Activated B cell treated with CpG ODN at 0.5 μM for 24 hours (primary cell): ENCODE measurements around the gene VPS13D. TPM values are rescaled to one million over a fixed set of nuclear protein-coding genes. Genes with fewer than 3 reads are reported as not detected.
A peak's percentile ranks its signal among the peaks of the same experiment; 100 is the strongest.

Experiments
- ATAC-seq: fragments of 200-7000 bp; cut with Tn5 transposase; one replicate; pipeline ENCODE4 v1.10.0; 2021; ENCODE audit warnings: low read depth, mild to moderate bottlenecking, moderate library complexity
- CTCF ChIA-PET: fragments of 350-600 bp; sonication (Branson Sonifier 250); formaldehyde crosslinking; loops from one replicate; lab custom pipeline; 2021; ENCODE audit warnings: antibody characterized with exemption; lab: Charles Lee
- POLR2A ChIA-PET: fragments of 350-600 bp; sonication (Branson Sonifier 250); formaldehyde crosslinking; loops from one replicate; lab custom pipeline; 2021; ENCODE audit warnings: antibody characterized with exemption; lab: Charles Lee
- DNase-seq: peaks from one replicate; pipeline ENCODE4 v3.0.0; 2022
- H3K27ac Mint-ChIP-seq: one replicate; pipeline ENCODE4 v1.8.0; 2020; ENCODE audit warnings: mixed read lengths
- H3K27me3 Mint-ChIP-seq: one replicate; pipeline ENCODE4 v1.8.0; 2021; ENCODE audit warnings: mixed read lengths
- H3K36me3 Mint-ChIP-seq: one replicate; pipeline ENCODE4 v1.8.0; 2021; ENCODE audit warnings: low read depth, mixed read lengths
- H3K4me1 Mint-ChIP-seq: one replicate; pipeline ENCODE4 v1.8.0; 2021; ENCODE audit warnings: mixed read lengths
- H3K4me3 Mint-ChIP-seq: one replicate; pipeline ENCODE4 v1.8.0; 2020; ENCODE audit warnings: mild to moderate bottlenecking, mixed read lengths
- H3K9me3 Mint-ChIP-seq: one replicate; pipeline ENCODE4 v1.8.0; 2020; ENCODE audit warnings: mixed read lengths
- intact Hi-C: fragments of 100-400 bp; cut with micrococcal nuclease; formaldehyde crosslinking; loops from one replicate; pipeline ENCODE4 v1.15.1; 2024
- total RNA-seq: library from RNA; stranded (reverse); gene quantifications from 2 replicates; pipeline ENCODE4 v1.2.3, GENCODE V29; 2022
- TF ChIP-seq, protein P1 (sequence below): fragments of 200-600 bp; IDR thresholded peaks from one replicate; pipeline ENCODE4 v1.8.0; 2022; ENCODE audit warnings: antibody characterized with exemption, mild to moderate bottlenecking

VPS13D gene
- total RNA-seq, 1 donor from 2014 or later = 64.5 TPM

DNA sequence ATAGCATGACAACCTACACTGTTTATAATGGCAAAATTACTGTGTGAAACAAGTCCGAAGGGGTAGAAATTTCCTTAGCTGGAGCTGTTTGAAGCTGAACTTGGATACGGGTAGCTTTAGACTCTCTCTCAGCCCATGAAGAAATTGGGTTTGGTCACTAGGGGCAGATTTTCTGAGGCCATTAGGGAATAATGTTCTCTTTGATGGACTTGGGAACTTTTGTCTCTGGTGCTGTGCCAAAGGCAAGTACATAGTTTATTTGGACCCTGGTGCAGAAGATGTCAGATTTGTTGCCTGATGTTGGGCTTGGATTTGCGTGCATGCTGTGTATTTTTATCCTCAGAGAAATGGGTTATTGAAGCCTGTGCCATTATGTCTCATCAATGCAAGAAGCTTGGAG is 109.6 kb downstream of the VPS13D start:
- intact Hi-C loops = no loop called here
- ChIA-PET POLR2A (no interaction called here), CTCF (no interaction called here)
- H3K4me3 Mint-ChIP-seq = no peak overlapping the region
- no peak overlapping the region for H3K27ac Mint-ChIP-seq
- no peaks in the 10 kb centered on the region for H3K27me3 Mint-ChIP-seq
- peaks cover 59% of the 10 kb centered on the region for H3K36me3 Mint-ChIP-seq
- DNase-seq (no peak), ATAC-seq (no peak)
- H3K4me1 Mint-ChIP-seq = peaks cover 10% of the 10 kb centered on the region
- no peaks in the 10 kb centered on the region for H3K9me3 Mint-ChIP-seq
- TF ChIP-seq, protein P1, sequence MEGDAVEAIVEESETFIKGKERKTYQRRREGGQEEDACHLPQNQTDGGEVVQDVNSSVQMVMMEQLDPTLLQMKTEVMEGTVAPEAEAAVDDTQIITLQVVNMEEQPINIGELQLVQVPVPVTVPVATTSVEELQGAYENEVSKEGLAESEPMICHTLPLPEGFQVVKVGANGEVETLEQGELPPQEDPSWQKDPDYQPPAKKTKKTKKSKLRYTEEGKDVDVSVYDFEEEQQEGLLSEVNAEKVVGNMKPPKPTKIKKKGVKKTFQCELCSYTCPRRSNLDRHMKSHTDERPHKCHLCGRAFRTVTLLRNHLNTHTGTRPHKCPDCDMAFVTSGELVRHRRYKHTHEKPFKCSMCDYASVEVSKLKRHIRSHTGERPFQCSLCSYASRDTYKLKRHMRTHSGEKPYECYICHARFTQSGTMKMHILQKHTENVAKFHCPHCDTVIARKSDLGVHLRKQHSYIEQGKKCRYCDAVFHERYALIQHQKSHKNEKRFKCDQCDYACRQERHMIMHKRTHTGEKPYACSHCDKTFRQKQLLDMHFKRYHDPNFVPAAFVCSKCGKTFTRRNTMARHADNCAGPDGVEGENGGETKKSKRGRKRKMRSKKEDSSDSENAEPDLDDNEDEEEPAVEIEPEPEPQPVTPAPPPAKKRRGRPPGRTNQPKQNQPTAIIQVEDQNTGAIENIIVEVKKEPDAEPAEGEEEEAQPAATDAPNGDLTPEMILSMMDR = no peak

DNA sequence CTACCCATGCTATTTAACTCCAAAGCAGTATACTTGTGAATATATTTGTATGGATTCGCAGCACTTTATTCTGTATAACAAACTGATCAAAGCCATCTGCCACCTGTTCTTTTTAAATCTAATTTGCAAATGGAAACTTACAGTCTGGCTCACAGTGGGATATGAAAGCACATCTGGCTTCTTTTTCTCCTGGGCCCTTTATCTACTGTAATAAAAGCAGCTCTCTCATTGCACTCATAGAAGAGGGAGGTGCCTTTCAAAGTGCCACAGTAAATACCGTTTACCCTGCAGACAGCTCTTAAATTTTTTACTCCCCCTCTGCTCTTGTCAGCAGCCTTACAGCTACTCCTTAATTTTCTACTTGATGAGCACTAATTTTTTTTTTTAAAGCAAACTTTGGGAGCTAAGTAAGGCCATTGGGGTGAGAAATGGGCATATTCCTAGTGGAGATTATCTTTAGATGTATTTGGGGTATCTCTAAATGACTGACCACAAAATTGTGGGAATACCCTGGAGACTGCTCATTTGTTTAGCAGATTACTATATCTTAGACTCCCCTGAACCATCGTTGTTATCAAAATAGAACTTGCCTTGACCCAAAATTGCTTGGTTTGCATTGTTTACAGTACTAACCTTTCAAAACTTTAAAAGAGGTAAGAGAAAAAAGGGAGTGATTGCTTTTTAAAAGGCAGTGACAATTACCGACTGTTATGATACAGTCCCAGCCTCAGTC is 110.1 kb downstream of the VPS13D start:
- no peak for DNase-seq
- H3K4me3 Mint-ChIP-seq = no peak overlapping the region
- H3K27me3 Mint-ChIP-seq = no peaks in the 10 kb centered on the region
- H3K9me3 Mint-ChIP-seq = no peaks in the 10 kb centered on the region
- no peak for ATAC-seq
- H3K4me1 Mint-ChIP-seq = peaks cover 16% of the 10 kb centered on the region
- H3K36me3 Mint-ChIP-seq = peaks cover 53% of the 10 kb centered on the region
- TF ChIP-seq, protein P1 = no peak
- intact Hi-C loops = no loop called here
- POLR2A ChIA-PET = no interaction called here
- no peak overlapping the region for H3K27ac Mint-ChIP-seq
- CTCF ChIA-PET = no interaction called here

- POLR2A ChIA-PET = no interaction called here
- Mint-ChIP-seq H3K4me3 (no peak overlapping the region), H3K36me3 (peaks cover 50% of the 10 kb centered on the region), H3K27ac (no peak overlapping the region), H3K4me1 (peaks cover 22% of the 10 kb centered on the region), H3K27me3 (no peaks in the 10 kb centered on the region), H3K9me3 (no peaks in the 10 kb centered on the region)
- CTCF ChIA-PET = no interaction called here
- ATAC-seq = no peak
- intact Hi-C loops = no loop called here
- TF ChIP-seq, protein P1 = no peak
- no peak for DNase-seq
These were observed 110.7 kb downstream of the VPS13D start for GRCh38 chr1:12340544-12340930.

DNA sequence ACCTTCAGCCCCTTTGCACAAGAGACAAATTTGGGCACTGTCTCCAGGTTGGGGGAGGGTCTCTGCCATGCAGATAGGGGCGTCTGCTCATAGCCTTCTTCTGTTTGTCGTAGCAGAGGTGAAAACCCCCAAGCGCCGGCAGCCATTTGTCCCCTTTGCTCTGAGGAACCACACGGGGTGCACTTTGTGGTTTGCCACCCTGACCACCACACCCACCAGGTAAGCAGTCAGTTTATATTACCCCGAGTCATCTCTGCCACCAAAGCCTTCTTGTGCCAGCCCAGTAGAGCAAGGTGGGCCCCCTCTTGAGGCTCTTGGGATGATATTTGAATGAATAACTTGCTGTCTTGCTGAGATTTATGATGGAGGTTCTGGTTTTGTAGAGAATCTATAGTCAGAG is 111.8 kb downstream of the VPS13D start:
- intact Hi-C loops = no loop called here
- ChIA-PET POLR2A (interaction anchor here (0.5 kb wide), 1 partner anchor 60 kb away, joined by 9 read pairs; no protein-coding TSS in a partner anchor), CTCF (no interaction called here)
- Mint-ChIP-seq H3K27ac (no peak overlapping the region), H3K4me1 (peaks cover 32% of the 10 kb centered on the region), H3K4me3 (no peak overlapping the region), H3K9me3 (no peaks in the 10 kb centered on the region), H3K27me3 (no peaks in the 10 kb centered on the region), H3K36me3 (peaks cover 50% of the 10 kb centered on the region)
- TF ChIP-seq, protein P1 = no peak
- DNase-seq (no peak), ATAC-seq (no peak)

DNA sequence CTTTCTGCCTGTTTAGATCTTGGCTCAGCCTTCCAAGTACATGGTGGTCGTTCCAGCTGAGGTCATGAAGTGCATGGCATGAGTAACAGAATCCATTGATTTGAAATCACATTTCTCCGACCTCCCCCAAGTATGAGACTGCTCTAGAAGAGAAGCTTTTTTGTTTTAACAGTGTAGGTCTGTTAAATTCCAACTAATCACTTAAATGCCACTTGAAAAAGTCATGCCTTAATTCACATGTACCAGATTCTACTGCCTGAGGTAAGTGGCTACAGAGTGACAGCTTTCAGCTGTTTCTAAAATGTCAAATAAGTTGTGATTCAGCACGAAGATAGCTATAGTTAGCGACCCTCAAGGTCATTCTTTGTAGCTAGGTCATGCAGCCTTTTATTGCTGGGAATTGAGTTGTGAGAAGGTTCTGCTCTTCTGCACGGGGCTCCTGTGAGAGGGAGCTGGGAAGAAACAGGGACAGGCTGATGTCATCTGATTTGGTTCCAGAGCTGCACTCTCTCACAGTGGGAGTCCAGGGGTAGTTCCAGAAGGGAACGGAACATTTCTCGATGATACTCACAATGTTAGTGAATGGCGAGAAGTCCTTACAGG is 112.7 kb downstream of the VPS13D start:
- TF ChIP-seq, protein P1 = no peak
- ATAC-seq (no peak), DNase-seq (no peak)
- no peaks in the 10 kb centered on the region for H3K9me3 Mint-ChIP-seq
- H3K27ac Mint-ChIP-seq = peak overlapping the region; percentile 74
- peaks cover 33% of the 10 kb centered on the region for H3K4me1 Mint-ChIP-seq
- H3K4me3 Mint-ChIP-seq = no peak overlapping the region
- H3K36me3 Mint-ChIP-seq = peaks cover 51% of the 10 kb centered on the region
- intact Hi-C loops = no loop called here
- POLR2A ChIA-PET = interaction anchor here (0.5 kb wide), 1 partner anchor 61 kb away, joined by 9 read pairs; no protein-coding TSS in a partner anchor
- no peaks in the 10 kb centered on the region for H3K27me3 Mint-ChIP-seq
- CTCF ChIA-PET = no interaction called here
